Measurements from ENCODE around the gene TNFRSF1A. TPM values are rescaled to one million over a fixed set of nuclear protein-coding genes. Genes with fewer than 3 reads are reported as not detected.

Gene TNFRSF1A
- total RNA-seq, result 167 and 174 TPM in 2 replicates

DNA sequence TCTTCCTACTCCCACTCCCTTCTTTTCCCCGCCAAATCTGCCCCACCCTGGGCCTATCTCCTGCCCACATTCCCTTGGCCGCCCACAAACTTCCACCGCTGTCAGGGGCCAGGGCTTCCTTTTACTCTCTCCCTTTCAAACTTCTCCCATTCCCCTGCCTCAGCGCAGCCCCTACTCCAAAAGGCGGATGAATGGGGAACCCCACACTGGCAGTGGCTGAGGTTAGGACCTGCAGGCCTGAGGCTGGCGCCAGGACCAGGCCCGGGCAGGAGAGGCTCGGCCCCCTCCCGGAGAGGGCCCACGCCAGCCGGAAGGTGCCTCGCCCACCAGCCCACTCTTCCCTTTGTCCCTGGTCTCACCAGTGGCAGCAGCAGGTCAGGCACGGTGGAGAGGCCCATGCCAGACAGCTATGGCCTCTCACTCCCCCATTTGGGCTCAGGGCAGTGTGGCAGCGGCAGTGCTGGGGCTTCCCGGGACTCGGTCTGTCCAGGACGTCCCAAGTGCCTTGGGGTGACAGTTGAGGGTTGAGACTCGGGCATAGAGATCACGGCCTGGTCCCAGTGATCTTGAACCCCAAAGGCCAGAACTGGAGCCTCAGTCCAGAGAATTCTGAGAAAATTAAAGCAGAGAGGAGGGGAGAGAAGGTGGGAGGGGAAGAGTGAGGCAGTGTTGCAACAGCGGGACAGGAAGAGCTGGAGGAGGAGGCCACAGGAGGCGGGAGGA lies at the start of gene TNFRSF1A:
TNFRSF1A (minus strand) TSS at position 660 of the 723 bp plus-strand sequence; CDS start at position 398, 262 bp downstream.

GRCh38 chr12:6383572-6384498 lies 42.0 kb upstream of the TNFRSF1A start, which contains the start of gene LTBR:
TSS of gene LTBR (plus strand) at chr12:6384162. CDS start at chr12:6384359, 197 bp downstream.

DNA sequence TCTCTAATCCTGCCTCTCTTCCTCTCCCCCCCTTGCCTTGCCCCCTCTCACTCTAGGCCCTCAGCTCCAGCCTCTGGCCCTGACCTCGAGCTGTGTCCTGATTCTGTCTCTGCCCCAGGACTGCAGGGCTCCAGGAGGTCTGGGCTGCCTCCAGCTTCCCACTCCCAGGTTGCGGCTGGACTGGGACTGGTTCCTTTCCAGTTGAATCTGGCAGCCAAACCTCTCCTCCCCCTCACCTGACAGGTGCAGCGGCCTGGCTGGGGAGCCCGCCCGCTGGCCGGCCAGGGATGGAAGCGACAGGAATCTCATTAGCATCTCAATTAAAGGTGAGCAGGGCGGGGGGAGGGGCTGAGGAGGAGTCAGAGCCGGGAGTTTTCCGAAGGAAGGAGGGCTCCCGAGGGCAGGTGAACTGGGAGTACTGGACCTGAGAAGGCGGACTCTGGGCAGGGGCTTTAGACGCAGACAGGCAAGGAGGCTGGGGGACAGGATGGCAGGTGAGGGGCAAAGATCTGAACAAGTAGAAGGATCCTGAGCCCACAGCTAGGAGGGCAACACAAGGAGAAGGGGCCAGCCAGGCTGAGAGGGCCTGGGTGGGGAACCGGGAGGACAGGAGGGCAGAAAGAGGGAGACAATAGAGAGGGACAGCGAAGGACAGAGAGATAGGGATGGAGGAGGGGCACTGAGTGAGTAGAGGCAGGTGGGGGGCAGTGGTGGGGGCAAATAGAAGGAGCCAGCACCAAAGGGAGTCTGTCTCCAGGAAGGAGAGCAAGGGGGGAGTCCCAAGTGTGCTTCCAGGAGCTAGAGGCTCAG lies 33.6 kb upstream of the TNFRSF1A start, which contains the start of gene SCNN1A:
SCNN1A (minus strand) TSS at position 295 of the 810 bp plus-strand sequence. CDS start 780 bp downstream, outside the sequence.

Small RNA genes lying within 50 kb of the gene (small RNA-seq; reads per million reads assigned to genes)
- gene RN7SL391P (ENCODE audit: low replicate concordance), result not detected

Other genes starting within 250 kb of the TNFRSF1A start
- 0.22 and 1.3 TPM in 2 replicates for gene VWF, start 217.4 kb downstream of the TNFRSF1A start, total RNA-seq
- gene CD9, start 141.7 kb downstream of the TNFRSF1A start, total RNA-seq, result 102 and 284 TPM in 2 replicates
- gene PLEKHG6, start 31.4 kb downstream of the TNFRSF1A start, total RNA-seq, result not detected in 2 replicates
- gene SCNN1A, start 33.5 kb upstream of the TNFRSF1A start, total RNA-seq, result 0.44 and 0.57 TPM in 2 replicates
- gene LTBR, start 42.1 kb upstream of the TNFRSF1A start, total RNA-seq, result 111 and 237 TPM in 2 replicates
- 0.29 TPM in 1 of 2 replicates, not detected in the other for gene CD27, start 102.9 kb upstream of the TNFRSF1A start, total RNA-seq
- gene TAPBPL, start 110.0 kb upstream of the TNFRSF1A start, total RNA-seq, result 8.6 and 26.5 TPM in 2 replicates
- 2.1 and 3.9 TPM in 2 replicates for gene VAMP1, start 128.6 kb upstream of the TNFRSF1A start, total RNA-seq
- 71.2 and 74.8 TPM in 2 replicates for gene MRPL51, start 151.2 kb upstream of the TNFRSF1A start, total RNA-seq
- 23.4 and 117 TPM in 2 replicates for gene NCAPD2, start 152.0 kb upstream of the TNFRSF1A start, total RNA-seq
- gene GAPDH, start 192.4 kb upstream of the TNFRSF1A start, total RNA-seq, result 8,063 and 8,320 TPM in 2 replicates
- 10.5 and 18.9 TPM in 2 replicates for gene IFFO1, start 214.0 kb upstream of the TNFRSF1A start, total RNA-seq
- 19.0 and 41.5 TPM in 2 replicates for gene NOP2, start 226.2 kb upstream of the TNFRSF1A start, total RNA-seq

All from placental pericyte (primary cell).